GM12875 (cell line): Measurements from ENCODE around the gene PRR5.
"Not testable (repeated sequence)": the region's sequence is repeated elsewhere in the genome, so short reads cannot be mapped to it uniquely, and the experiment has no call there.

ENCODE experiments used
- H3K4me3 ChIP-seq: one replicate; pipeline ENCODE4 v1.5.1; 2011; ENCODE audit warnings: low read depth, low read length, control low read depth
- CTCF ChIP-seq: IDR thresholded peaks from 2 replicates; pipeline ENCODE4 v1.5.1; 2011; ENCODE audit warnings: low read depth, mild to moderate bottlenecking, control low read depth, inconsistent platforms, low read length, moderate library complexity, borderline replicate concordance; ENCODE audit not compliant: insufficient read depth

The PRR5 gene

DNA sequence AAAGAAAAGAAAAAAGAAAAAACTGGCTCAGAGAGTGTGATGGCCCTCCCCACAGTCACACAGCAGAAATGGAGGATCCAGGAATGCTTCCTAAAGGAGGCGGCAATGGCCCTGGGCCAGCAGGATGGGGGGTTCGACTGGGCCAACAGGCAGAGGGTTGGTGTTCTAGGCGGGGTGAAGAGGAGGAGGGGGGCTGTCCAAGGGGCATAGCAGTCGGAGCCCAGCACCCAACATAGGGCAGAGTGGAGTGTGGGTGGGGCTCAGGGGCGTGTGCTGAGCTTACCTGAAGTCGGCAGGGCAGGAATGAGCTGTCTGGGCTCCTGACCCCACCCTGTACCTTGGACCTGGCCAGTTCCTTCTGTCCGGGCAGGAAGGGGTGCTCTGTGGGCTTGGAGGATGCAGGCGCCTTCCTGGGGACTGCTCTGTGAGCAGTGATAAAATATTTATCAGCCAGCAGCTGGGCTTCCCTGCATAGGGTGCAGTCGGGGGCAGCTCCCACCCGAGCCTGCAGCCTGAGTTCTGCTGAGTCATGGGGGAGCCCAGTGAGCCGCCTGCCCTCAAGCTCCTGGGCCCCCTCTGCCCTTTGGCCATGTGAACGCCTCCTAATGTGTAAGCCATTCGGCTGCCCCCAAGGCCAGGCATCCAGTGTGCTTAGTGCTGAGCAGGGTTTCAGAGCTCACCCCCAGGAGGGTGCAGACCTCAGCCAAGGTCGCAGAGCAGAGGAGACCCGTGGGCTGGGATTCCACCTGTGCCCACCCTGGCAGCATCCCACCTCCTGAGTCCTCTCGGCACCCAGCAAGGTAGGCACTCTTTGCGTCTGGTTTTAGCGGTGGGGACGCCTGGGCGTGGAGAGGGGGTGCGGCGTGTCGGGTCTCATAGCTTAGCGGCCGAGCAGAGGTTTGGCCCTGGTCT is 25.3 kb upstream of the PRR5 start:
- no peak overlapping the region for H3K4me3 ChIP-seq
- TF ChIP-seq CTCF, result no peak

DNA sequence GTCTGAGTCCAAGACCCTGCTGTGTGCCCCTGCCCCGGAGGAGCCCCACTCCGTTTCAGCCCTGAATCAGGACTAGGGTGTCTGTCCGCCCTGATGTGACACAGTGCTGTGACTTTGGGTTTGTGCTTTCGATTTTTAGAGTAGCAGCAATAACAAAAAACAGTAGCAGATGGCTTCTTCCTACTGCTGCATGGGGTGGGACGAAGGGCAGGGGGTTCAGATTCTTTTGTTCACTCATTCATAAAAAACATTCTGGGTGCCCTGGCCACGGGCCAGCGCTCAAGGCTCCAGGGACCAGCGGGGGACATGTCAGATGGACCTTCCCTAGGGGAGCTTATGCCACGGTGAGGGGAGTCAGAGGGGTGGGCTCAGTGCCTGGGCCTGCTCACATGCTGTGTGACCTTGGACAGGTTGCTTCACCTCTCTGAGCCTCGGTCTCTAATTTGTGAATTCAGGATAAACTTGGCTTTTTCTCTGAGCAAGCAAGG is 24.6 kb upstream of the PRR5 start:
- H3K4me3 ChIP-seq, result no peak overlapping the region

DNA sequence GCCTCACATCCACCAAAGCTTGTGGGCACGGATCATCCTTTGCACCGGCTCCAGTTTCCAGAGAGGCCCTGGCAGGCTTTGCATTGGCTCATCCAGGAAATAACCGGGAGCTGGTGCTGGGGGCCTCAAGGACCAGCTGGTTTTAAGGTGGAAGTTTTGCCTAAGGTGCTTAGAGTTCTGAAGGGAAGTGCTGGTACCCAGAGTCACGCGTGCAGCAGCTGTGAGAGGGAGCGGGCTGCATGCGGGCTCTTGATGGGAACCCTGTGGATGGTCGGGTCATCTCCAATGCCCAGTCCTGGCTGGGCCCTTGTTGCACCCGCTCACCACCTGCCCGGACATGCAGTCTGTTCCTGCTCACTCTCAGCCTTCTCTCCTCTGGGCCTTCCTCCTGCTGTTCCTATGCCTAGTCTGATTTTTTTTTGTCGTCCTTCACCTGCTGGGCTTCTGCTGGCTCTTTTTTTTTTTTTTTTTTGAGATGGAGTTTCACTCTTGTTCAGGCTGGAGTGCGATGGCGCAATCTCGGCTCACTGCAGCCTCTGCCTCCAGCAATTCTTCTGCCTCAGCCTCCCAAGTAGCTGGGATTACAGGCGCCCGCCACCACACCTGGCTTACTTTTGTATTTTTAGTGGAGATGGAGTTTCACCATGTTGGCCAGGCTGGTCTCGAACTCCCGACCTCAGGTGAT is 24.0 kb upstream of the PRR5 start:
- no peak overlapping the region for H3K4me3 ChIP-seq
- no peak for TF ChIP-seq CTCF

More for the DNA sequence above, 24.6 kb upstream of the PRR5 start:
- no peak for TF ChIP-seq CTCF

- no peak overlapping the region for H3K4me3 ChIP-seq
- TF ChIP-seq CTCF, result no peak
These were observed 23.3 kb upstream of the PRR5 start for GRCh38 chr22:44678556-44679305.

GRCh38 chr22:44679306-44679647 is 22.7 kb upstream of the PRR5 start:
- H3K4me3 ChIP-seq, result not testable (repeated sequence)

GRCh38 chr22:44680058-44680457 is 21.9 kb upstream of the PRR5 start:
- H3K4me3 ChIP-seq, result no peak overlapping the region
- TF ChIP-seq CTCF, result no peak

GRCh38 chr22:44680481-44680894 is 21.5 kb upstream of the PRR5 start:
- H3K4me3 ChIP-seq, result no peak overlapping the region
- TF ChIP-seq CTCF, result no peak
